ENCODE data around the gene ZBED2.

DNA sequence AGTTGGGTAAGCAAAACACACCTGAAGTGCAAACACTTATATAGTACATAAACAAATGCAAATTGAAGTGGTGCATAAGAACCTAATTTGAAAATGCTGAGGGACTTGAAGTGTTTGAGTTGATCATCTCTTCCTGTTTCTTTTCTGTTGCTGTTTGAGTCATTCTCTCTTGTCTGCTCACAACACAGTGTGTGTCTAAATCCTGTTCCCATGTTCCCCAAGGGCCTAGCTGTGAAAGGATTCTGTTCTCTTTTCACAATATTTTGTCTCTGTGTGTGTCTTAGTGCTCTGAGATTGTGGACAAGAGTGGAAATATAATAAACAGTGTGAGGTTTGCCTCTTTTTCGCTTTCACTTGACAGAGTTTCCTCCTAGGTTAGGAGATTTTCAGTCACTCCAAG is 47.1 kb downstream of the ZBED2 start:
- TF ChIP-seq EZH2 (IDR thresholded peaks at IDR 0.05; ENCODE audit: low read length, unreplicated experiment): no peak
- no peak for TF ChIP-seq CTCF (conservative IDR thresholded peaks at IDR 0.05; ENCODE audit: low read depth, low read length)
- no peak for TF ChIP-seq EZH2phosphoT487 (IDR thresholded peaks at IDR 0.05; ENCODE audit: borderline replicate concordance, low read length)
